HG03558 (cell line): ENCODE measurements around the gene TRIP13.
A peak's percentile ranks its signal among the peaks of the same experiment; 100 is the strongest.
"Not testable (repeated sequence)": the region's sequence is repeated elsewhere in the genome, so short reads cannot be mapped to it uniquely, and the experiment has no call there.

Experiments
- ATAC-seq: cut with Tn5 transposase; IDR thresholded peaks from one replicate; pipeline ENCODE4 v1.9.1; 2021; ENCODE audit warnings: moderate number of reproducible peaks; ENCODE audit not compliant: unreplicated experiment; ENCODE audit errors: extremely low read depth

The TRIP13 gene

GRCh38 chr5:915346-915745 lies 22.7 kb downstream of the TRIP13 start:
- not testable (repeated sequence) for ATAC-seq

- no peak for ATAC-seq
Measured at GRCh38 chr5:915946-916345, 23.3 kb downstream of the TRIP13 start.

GRCh38 chr5:916441-917293 lies 24.0 kb downstream of the TRIP13 start:
- ATAC-seq, result no peak

GRCh38 chr5:918717-919116 lies 26.0 kb downstream of the TRIP13 start:
- not testable (repeated sequence) for ATAC-seq

- no peak for ATAC-seq
Measured at GRCh38 chr5:919356-920000, 26.8 kb downstream of the TRIP13 start.

GRCh38 chr5:920321-920720 lies 27.6 kb downstream of the TRIP13 start:
- no peak for ATAC-seq

GRCh38 chr5:921456-922435 lies 29.1 kb downstream of the TRIP13 start:
- ATAC-seq, result no peak

GRCh38 chr5:922436-923280 lies 30.0 kb downstream of the TRIP13 start:
- no peak for ATAC-seq

GRCh38 chr5:923281-923873 lies 30.7 kb downstream of the TRIP13 start:
- peak; percentile 56 for ATAC-seq

GRCh38 chr5:926417-927171 lies 33.9 kb downstream of the TRIP13 start:
- ATAC-seq, result no peak

GRCh38 chr5:927172-928015 lies 34.7 kb downstream of the TRIP13 start:
- ATAC-seq, result no peak

- not testable (repeated sequence) for ATAC-seq
Measured at GRCh38 chr5:929182-929581, 36.5 kb downstream of the TRIP13 start.

- no peak for ATAC-seq
Measured at GRCh38 chr5:929596-929995, 36.9 kb downstream of the TRIP13 start.

- ATAC-seq, result no peak
Measured at GRCh38 chr5:930866-931265, 38.2 kb downstream of the TRIP13 start.

GRCh38 chr5:931570-932145 lies 39.0 kb downstream of the TRIP13 start:
- no peak for ATAC-seq

GRCh38 chr5:932151-932627 lies 39.5 kb downstream of the TRIP13 start:
- ATAC-seq, result no peak

- ATAC-seq, result no peak
Measured at GRCh38 chr5:932628-933250, 40.1 kb downstream of the TRIP13 start.
